Measurements from ENCODE around the gene TAS1R1. TPM values are rescaled to one million over a fixed set of nuclear protein-coding genes. Genes with fewer than 3 reads are reported as not detected.

TAS1R1 gene
- total RNA-seq, 3 donors from 2014 or later (not counting 1 experiment from before 2014, with no cell fraction given), result not detected

DNA sequence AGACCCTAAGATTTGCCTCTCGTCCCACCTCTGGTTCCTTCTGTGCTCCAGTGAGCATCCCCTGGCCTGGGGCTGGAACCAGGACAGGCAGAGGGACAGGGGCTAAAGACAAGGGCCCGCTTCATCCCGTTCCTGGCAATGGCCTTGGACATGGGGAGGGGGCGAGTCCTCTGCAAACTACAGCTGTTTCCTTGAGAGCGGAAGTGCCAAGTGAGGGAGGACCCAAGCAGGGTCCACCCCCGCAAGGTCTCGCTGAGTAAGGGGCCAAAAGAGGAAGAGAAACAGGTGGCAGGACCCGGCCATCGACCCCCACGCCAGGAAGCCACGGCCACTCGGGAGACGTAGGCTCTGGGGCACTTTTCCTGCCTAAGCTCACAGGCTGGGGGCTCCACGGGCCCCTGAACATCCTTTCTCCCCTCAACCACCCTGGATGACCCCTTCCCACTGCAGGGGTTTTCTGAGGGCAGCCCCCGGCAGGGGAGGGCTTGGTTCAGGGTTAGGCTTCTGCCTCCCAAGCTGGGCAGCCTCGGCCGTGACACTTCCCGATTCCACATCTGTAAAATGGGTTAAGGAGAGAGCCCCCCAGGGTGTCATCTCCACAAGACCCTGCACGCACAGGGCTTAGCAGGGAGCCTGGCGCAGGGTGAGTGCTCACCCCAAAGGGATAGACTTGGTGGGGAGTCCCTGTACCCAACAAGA, 45.7 kb upstream of the TAS1R1 start:
- DNase-seq, result no peak
- WGBS (ENCODE audit: insufficient coverage), result 40% methylated on average over 20 of the region's 20 CpGs

DNA sequence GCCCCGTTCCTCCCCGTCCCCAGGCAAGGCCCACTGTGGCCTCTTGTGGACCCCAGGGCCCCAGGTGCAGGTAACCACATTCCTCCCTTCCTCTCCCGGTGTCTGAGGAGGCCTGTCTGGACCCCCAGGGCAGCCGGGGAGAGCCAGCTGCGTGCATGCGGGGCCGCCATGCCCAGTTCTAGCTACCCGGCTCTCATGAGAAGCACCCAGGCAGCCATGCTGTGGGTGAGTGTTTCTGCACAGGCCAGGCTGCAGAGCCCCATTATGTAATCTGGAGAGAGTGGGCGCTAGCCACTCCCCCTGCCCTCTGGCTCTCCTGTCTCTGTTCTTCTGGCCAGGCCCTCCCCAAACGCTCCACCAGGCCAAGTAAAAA, 45.2 kb upstream of the TAS1R1 start:
- intact Hi-C loops (cut with micrococcal nuclease), result no loop called here
- ATAC-seq, result no peak
- Mint-ChIP-seq H3K4me1 (no peaks in the 10 kb centered on the region), H3K36me3 (no peaks in the 10 kb centered on the region), H3K9me3 (no peaks in the 10 kb centered on the region), H3K27me3 (ENCODE audit: low read depth in 2 of 2) (no peaks in the 10 kb centered on the region), H3K4me3 (no peak overlapping the region), H3K27ac (no peak overlapping the region)
- no peaks in the 10 kb centered on the region for H3K4me1 ChIP-seq (ENCODE audit: control insufficient read depth, insufficient read depth, low read length)
- H3K27ac ChIP-seq (ENCODE audit: low read length), result no peak overlapping the region
- DNase-seq, result no peak
- no peaks in the 10 kb centered on the region for H3K36me3 ChIP-seq (ENCODE audit: control insufficient read depth, insufficient read depth, low read length)
- H3K27me3 ChIP-seq (ENCODE audit: control insufficient read depth, insufficient read depth, low read length), result no peaks in the 10 kb centered on the region
- TF ChIP-seq, protein P1, sequence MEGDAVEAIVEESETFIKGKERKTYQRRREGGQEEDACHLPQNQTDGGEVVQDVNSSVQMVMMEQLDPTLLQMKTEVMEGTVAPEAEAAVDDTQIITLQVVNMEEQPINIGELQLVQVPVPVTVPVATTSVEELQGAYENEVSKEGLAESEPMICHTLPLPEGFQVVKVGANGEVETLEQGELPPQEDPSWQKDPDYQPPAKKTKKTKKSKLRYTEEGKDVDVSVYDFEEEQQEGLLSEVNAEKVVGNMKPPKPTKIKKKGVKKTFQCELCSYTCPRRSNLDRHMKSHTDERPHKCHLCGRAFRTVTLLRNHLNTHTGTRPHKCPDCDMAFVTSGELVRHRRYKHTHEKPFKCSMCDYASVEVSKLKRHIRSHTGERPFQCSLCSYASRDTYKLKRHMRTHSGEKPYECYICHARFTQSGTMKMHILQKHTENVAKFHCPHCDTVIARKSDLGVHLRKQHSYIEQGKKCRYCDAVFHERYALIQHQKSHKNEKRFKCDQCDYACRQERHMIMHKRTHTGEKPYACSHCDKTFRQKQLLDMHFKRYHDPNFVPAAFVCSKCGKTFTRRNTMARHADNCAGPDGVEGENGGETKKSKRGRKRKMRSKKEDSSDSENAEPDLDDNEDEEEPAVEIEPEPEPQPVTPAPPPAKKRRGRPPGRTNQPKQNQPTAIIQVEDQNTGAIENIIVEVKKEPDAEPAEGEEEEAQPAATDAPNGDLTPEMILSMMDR (IDR thresholded peaks at IDR 0.05), result no peak
- WGBS (ENCODE audit: insufficient coverage), result 70% methylated on average over 10 of the region's 10 CpGs
- no peak overlapping the region for H3K4me3 ChIP-seq (ENCODE audit: low read length)
- no peaks in the 10 kb centered on the region for H3K9me3 ChIP-seq (ENCODE audit: control insufficient read depth, insufficient read depth, low read length)

More for the DNA sequence above, 45.7 kb upstream of the TAS1R1 start:
- Mint-ChIP-seq H3K4me1 (no peaks in the 10 kb centered on the region), H3K27me3 (ENCODE audit: low read depth in 2 of 2) (no peaks in the 10 kb centered on the region), H3K27ac (no peak overlapping the region), H3K9me3 (no peaks in the 10 kb centered on the region), H3K4me3 (no peak overlapping the region), H3K36me3 (no peaks in the 10 kb centered on the region)
- Histone ChIP-seq H3K36me3 (ENCODE audit: control insufficient read depth, insufficient read depth, low read length) (no peaks in the 10 kb centered on the region), H3K9me3 (ENCODE audit: control insufficient read depth, insufficient read depth, low read length) (no peaks in the 10 kb centered on the region), H3K4me1 (ENCODE audit: control insufficient read depth, insufficient read depth, low read length) (no peaks in the 10 kb centered on the region), H3K4me3 (ENCODE audit: low read length) (no peak overlapping the region), H3K27ac (ENCODE audit: low read length) (no peak overlapping the region), H3K27me3 (ENCODE audit: control insufficient read depth, insufficient read depth, low read length) (no peaks in the 10 kb centered on the region)
- TF ChIP-seq, protein P1 (IDR thresholded peaks at IDR 0.05), result no peak
- ATAC-seq, result no peak
- intact Hi-C loops (cut with micrococcal nuclease), result no loop called here

DNA sequence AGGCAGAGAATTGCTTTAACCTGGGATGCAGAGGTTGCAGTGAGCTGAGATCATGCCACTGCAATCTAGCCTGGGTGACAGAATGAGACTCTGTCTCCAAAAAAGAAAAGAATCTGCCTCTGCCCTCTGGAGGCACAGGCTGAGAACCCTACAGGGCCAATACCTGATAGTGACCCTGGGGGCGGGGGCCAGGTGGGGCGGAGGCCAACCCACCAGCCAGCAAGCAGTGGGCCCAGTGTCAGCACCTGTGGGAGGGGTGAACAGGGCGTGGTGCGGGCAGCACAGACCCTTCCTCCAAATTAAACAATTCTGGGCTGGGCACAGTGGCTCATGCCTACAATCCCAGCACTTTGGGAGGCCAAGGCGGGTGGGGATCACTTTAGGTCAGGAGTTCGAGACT, 44.6 kb upstream of the TAS1R1 start:
- Histone ChIP-seq H3K4me3 (ENCODE audit: low read length) (no peak overlapping the region), H3K36me3 (ENCODE audit: control insufficient read depth, insufficient read depth, low read length) (no peaks in the 10 kb centered on the region), H3K27ac (ENCODE audit: low read length) (no peak overlapping the region), H3K4me1 (ENCODE audit: control insufficient read depth, insufficient read depth, low read length) (no peaks in the 10 kb centered on the region), H3K27me3 (ENCODE audit: control insufficient read depth, insufficient read depth, low read length) (no peaks in the 10 kb centered on the region), H3K9me3 (ENCODE audit: control insufficient read depth, insufficient read depth, low read length) (no peaks in the 10 kb centered on the region)
- Mint-ChIP-seq H3K4me1 (no peaks in the 10 kb centered on the region), H3K9me3 (no peaks in the 10 kb centered on the region), H3K36me3 (no peaks in the 10 kb centered on the region), H3K27me3 (ENCODE audit: low read depth in 2 of 2) (no peaks in the 10 kb centered on the region), H3K4me3 (no peak overlapping the region), H3K27ac (no peak overlapping the region)
- ATAC-seq (no peak), DNase-seq (no peak)
- intact Hi-C loops (cut with micrococcal nuclease), result no loop called here
- 79% methylated on average over 6 of the region's 6 CpGs for WGBS (ENCODE audit: insufficient coverage)
- TF ChIP-seq, protein P1 (IDR thresholded peaks at IDR 0.05), result no peak

DNA sequence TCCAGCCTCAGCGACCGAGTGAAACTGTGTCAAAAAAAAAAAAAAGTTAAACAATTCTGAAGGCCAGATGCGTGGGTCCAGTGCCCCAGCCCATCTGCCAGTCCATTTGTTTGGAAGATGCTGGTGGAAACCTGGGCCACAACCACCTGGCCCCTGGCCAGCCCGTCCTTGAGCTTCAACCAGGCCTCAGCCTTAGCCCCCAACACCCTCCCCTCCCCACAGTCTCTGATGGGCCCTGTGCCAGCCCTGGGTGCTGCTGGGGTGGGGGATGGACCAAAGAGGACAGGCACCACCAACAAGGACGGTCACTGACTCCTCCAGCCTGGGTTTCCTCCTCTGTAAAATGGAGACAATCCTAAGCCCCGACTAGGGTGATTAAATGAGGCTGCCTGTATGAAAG, 44.1 kb upstream of the TAS1R1 start:
- Histone ChIP-seq H3K27ac (ENCODE audit: low read length) (no peak overlapping the region), H3K36me3 (ENCODE audit: control insufficient read depth, insufficient read depth, low read length) (no peaks in the 10 kb centered on the region), H3K4me3 (ENCODE audit: low read length) (no peak overlapping the region), H3K27me3 (ENCODE audit: control insufficient read depth, insufficient read depth, low read length) (no peaks in the 10 kb centered on the region), H3K4me1 (ENCODE audit: control insufficient read depth, insufficient read depth, low read length) (no peaks in the 10 kb centered on the region), H3K9me3 (ENCODE audit: control insufficient read depth, insufficient read depth, low read length) (no peaks in the 10 kb centered on the region)
- Mint-ChIP-seq H3K4me1 (no peaks in the 10 kb centered on the region), H3K9me3 (no peaks in the 10 kb centered on the region), H3K36me3 (no peaks in the 10 kb centered on the region), H3K27ac (no peak overlapping the region), H3K4me3 (no peak overlapping the region), H3K27me3 (ENCODE audit: low read depth in 2 of 2) (no peaks in the 10 kb centered on the region)
- 67% methylated on average over 5 of the region's 6 CpGs for WGBS (ENCODE audit: insufficient coverage)
- intact Hi-C loops (cut with micrococcal nuclease), result no loop called here
- DNase-seq (no peak), ATAC-seq (no peak)
- TF ChIP-seq, protein P1 (IDR thresholded peaks at IDR 0.05), result no peak
